GM12878 (cell line): Measurements from ENCODE around the gene PRR15.

ENCODE experiments used
- CTCF ChIP-seq, 3 experiments: IDR thresholded peaks in 2 of 3; conservative IDR thresholded peaks in 1 of 3; 2 replicates each; pipeline ENCODE4 v1.5.1; 2011; ENCODE audit warnings: low read depth in 3 of 3, low read length in 3 of 3, mild to moderate bottlenecking in 3 of 3, control low read depth in 2 of 3, moderate library complexity in 2 of 3, inconsistent platforms in 1 of 3, mixed read lengths in 1 of 3; ENCODE audit not compliant: control insufficient read depth in 2 of 3, insufficient read depth in 1 of 3; ENCODE audit errors: extremely low read depth in 1 of 3
- FOXM1 ChIP-seq: IDR thresholded peaks from 2 replicates; pipeline ENCODE4 v1.6.1; 2012; ENCODE audit warnings: low read depth, mild to moderate bottlenecking, inconsistent platforms, low read length, moderate library complexity
- HCFC1 ChIP-seq: fragments of 150-350 bp; IDR thresholded peaks from 2 replicates; pipeline ENCODE4 v1.6.1; 2014; ENCODE audit warnings: low read length
- MAX ChIP-seq: IDR thresholded peaks from 2 replicates; pipeline ENCODE4 v1.6.1; 2012; ENCODE audit warnings: low read depth, low read length, improper control_type of control experiment
- POLR2A ChIP-seq: IDR thresholded peaks from 2 replicates; pipeline ENCODE4 v1.6.1; 2011; ENCODE audit warnings: low read depth, mild to moderate bottlenecking, low read length
- TAF1 ChIP-seq: IDR thresholded peaks from 2 replicates; pipeline ENCODE4 v1.6.1; 2011; ENCODE audit warnings: mild to moderate bottlenecking, low read depth, low read length, borderline replicate concordance
- ZNF274 ChIP-seq: IDR thresholded peaks from one replicate; pipeline ENCODE4 v1.8.0; 2011; ENCODE audit not compliant: insufficient read length, insufficient read depth
- TF ChIP-seq, protein P1 (sequence below): fragments of 450-650 bp; IDR thresholded peaks from 2 replicates; pipeline ENCODE4 v1.6.1; 2018; ENCODE audit warnings: borderline replicate concordance, mild to moderate bottlenecking; ENCODE audit not compliant: partially characterized antibody

- no peak for TF ChIP-seq CTCF (IDR thresholded peaks at IDR 0.05 in 2 of 3, conservative IDR thresholded peaks at IDR 0.05 in 1 of 3; ENCODE audit: control insufficient read depth in 2 of 3, extremely low read depth in 1 of 3, insufficient read depth in 1 of 3, low read depth in 3 of 3, low read length in 3 of 3)
- TF ChIP-seq POLR2A: no peak
- no peak for TF ChIP-seq FOXM1
- TF ChIP-seq HCFC1: no peak
- no peak for TF ChIP-seq TAF1
- TF ChIP-seq, protein P1, sequence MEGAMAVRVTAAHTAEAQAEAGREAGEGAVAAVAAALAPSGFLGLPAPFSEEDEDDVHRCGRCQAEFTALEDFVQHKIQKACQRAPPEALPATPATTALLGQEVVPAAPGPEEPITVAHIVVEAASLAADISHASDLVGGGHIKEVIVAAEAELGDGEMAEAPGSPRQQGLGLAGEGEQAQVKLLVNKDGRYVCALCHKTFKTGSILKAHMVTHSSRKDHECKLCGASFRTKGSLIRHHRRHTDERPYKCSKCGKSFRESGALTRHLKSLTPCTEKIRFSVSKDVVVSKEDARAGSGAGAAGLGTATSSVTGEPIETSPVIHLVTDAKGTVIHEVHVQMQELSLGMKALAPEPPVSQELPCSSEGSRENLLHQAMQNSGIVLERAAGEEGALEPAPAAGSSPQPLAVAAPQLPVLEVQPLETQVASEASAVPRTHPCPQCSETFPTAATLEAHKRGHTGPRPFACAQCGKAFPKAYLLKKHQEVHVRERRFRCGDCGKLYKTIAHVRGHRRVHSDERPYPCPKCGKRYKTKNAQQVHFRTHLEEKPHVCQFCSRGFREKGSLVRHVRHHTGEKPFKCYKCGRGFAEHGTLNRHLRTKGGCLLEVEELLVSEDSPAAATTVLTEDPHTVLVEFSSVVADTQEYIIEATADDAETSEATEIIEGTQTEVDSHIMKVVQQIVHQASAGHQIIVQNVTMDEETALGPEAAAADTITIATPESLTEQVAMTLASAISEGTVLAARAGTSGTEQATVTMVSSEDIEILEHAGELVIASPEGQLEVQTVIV: no peak
- TF ChIP-seq MAX: no peak
- TF ChIP-seq ZNF274: no peak
Observed at GRCh38 chr7:29604702-29605101, 41.1 kb downstream of the PRR15 start.
